ENCODE data around the gene MVP. TPM values are rescaled to one million over a fixed set of nuclear protein-coding genes. Genes with fewer than 3 reads are reported as not detected.

Gene MVP
- total and polyA plus RNA-seq, 4 donors = 150 to 322 (median 253) TPM

DNA sequence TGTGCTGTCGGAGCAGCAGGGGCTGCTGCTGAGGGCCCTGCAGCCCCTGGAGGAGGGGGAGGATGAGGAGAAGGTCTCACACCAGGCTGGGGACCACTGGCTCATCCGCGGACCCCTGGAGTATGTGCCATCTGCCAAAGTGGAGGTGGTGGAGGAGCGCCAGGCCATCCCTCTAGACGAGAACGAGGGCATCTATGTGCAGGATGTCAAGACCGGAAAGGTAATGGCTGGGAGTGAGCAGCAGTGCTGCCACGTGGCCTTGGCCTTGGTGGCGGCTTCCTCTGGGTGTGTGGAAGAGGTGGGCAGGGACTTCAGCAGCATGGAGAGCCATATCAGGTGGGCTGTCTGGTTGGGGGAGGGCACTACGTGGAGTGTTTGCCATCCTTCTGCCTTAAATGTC is 20.0 kb downstream of the MVP start:
- ATAC-seq (ENCODE audit: insufficient read depth, low FRiP score) (no peak), DNase-seq (no peak)
- TF ChIP-seq, protein P1, sequence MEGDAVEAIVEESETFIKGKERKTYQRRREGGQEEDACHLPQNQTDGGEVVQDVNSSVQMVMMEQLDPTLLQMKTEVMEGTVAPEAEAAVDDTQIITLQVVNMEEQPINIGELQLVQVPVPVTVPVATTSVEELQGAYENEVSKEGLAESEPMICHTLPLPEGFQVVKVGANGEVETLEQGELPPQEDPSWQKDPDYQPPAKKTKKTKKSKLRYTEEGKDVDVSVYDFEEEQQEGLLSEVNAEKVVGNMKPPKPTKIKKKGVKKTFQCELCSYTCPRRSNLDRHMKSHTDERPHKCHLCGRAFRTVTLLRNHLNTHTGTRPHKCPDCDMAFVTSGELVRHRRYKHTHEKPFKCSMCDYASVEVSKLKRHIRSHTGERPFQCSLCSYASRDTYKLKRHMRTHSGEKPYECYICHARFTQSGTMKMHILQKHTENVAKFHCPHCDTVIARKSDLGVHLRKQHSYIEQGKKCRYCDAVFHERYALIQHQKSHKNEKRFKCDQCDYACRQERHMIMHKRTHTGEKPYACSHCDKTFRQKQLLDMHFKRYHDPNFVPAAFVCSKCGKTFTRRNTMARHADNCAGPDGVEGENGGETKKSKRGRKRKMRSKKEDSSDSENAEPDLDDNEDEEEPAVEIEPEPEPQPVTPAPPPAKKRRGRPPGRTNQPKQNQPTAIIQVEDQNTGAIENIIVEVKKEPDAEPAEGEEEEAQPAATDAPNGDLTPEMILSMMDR (IDR thresholded peaks at IDR 0.05; ENCODE audit: control extremely low read depth, extremely low read depth) = no peak
- Histone ChIP-seq H3K4me3 (no peak overlapping the region), H3K27me3 (ENCODE audit: control insufficient read depth in 3 of 3, insufficient read depth in 3 of 3, low read length in 2 of 3) (peaks cover 0 to 2% (median 0%) of the 10 kb centered on the region in 3 donors), H3K27ac (ENCODE audit: low read depth in 1 of 2, low read length in 1 of 2) (no peak overlapping the region), H3K4me1 (ENCODE audit: control insufficient read depth in 5 of 5, insufficient read depth in 5 of 5, low read length in 5 of 5) (peaks cover 0 to 3% (median 0%) of the 10 kb centered on the region in 5 donors), H3K9ac (ENCODE audit: insufficient read depth in 1 of 2, low read length in 2 of 2) (no peak overlapping the region), H3K9me3 (ENCODE audit: control insufficient read depth in 4 of 4, insufficient read depth in 3 of 4, low read length in 3 of 4) (no peaks in the 10 kb centered on the region), H3K36me3 (ENCODE audit: control insufficient read depth in 4 of 4, insufficient read depth in 4 of 4, low read length in 4 of 4) (peaks cover 0 to 75% (median 2%) of the 10 kb centered on the region in 4 donors)
- WGBS, 2 donors = 87 to 88% methylated on average over 10 of the region's 10 CpGs

DNA sequence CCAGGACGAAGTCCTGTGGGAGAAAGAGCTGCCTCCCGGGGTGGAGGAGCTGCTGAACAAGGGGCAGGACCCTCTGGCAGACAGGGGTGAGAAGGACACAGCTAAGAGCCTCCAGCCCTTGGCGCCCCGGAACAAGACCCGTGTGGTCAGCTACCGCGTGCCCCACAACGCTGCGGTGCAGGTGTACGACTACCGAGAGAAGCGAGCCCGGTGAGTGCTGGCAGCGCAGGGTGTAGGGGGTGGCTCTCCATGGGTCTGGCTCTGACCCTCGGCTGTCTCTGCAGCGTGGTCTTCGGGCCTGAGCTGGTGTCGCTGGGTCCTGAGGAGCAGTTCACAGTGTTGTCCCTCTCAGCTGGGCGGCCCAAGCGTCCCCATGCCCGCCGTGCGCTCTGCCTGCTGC is 21.4 kb downstream of the MVP start:
- Histone ChIP-seq H3K4me3 (no peak overlapping the region), H3K36me3 (ENCODE audit: control insufficient read depth in 4 of 4, insufficient read depth in 4 of 4, low read length in 4 of 4) (peaks cover 0 to 77% (median 3%) of the 10 kb centered on the region in 4 donors), H3K9ac (ENCODE audit: insufficient read depth in 1 of 2, low read length in 2 of 2) (no peak overlapping the region), H3K27me3 (ENCODE audit: control insufficient read depth in 3 of 3, insufficient read depth in 3 of 3, low read length in 2 of 3) (peaks cover 0 to 2% (median 0%) of the 10 kb centered on the region in 3 donors), H3K27ac (ENCODE audit: low read depth in 1 of 2, low read length in 1 of 2) (no peak overlapping the region), H3K9me3 (ENCODE audit: control insufficient read depth in 4 of 4, insufficient read depth in 3 of 4, low read length in 3 of 4) (no peaks in the 10 kb centered on the region), H3K4me1 (ENCODE audit: control insufficient read depth in 5 of 5, insufficient read depth in 5 of 5, low read length in 5 of 5) (peaks cover 0 to 12% (median 0%) of the 10 kb centered on the region in 5 donors)
- 92 to 95% methylated on average over 23 of the region's 23 CpGs for whole genome bisulfite sequencing, 2 donors
- ATAC-seq (ENCODE audit: insufficient read depth, low FRiP score) (no peak), DNase-seq (no peak)
- TF ChIP-seq, protein P1 (IDR thresholded peaks at IDR 0.05; ENCODE audit: control extremely low read depth, extremely low read depth) = no peak

DNA sequence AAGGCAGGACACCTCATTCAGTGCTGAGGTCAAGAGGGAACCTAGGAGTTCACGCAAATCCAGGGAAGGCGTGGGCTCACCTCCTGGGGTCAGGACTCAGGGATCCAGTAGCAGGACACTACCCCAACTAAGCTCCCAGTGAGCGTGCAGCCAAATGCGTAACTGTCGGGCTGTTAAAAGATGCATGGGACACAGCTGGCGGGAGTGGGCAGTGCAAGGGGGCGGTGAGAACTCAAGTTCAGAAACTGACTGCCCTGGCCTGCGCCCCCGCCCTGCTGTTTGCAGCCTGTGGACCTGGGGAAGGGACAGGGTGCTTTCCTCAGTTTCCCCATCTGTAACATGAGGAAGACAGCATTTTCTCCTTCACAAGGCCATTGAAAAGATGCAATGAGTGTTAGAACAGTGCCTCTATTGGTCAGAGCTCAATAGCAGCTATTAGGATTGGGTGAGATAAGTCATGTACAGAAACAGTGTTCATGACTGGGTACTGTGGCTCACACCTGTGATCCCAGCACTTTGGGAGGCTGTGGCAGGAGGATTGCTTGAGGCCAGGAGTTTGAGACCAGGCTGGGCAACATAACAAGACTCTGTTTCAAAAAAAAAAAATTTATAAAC is 22.6 kb downstream of the MVP start:
- peaks cover 0 to under 1% (median 0%) of the 10 kb centered on the region in 3 donors for H3K27me3 ChIP-seq (ENCODE audit: control insufficient read depth in 3 of 3, insufficient read depth in 3 of 3, low read length in 2 of 3)
- 95 to 97% methylated on average over 9 of the region's 9 CpGs for WGBS, 2 donors

More for the DNA sequence above, 22.6 kb downstream of the MVP start:
- DNase-seq (no peak), ATAC-seq (ENCODE audit: insufficient read depth, low FRiP score) (no peak)
- TF ChIP-seq, protein P1 (IDR thresholded peaks at IDR 0.05; ENCODE audit: control extremely low read depth, extremely low read depth) = no peak
- Histone ChIP-seq H3K36me3 (ENCODE audit: control insufficient read depth in 4 of 4, insufficient read depth in 4 of 4, low read length in 4 of 4) (peaks cover 0 to 79% (median 6%) of the 10 kb centered on the region in 4 donors), H3K4me1 (ENCODE audit: control insufficient read depth in 5 of 5, insufficient read depth in 5 of 5, low read length in 5 of 5) (peaks cover 0 to 12% (median 0%) of the 10 kb centered on the region in 5 donors), H3K4me3 (no peak overlapping the region), H3K27ac (ENCODE audit: low read depth in 1 of 2, low read length in 1 of 2) (no peak overlapping the region), H3K9ac (ENCODE audit: insufficient read depth in 1 of 2, low read length in 2 of 2) (no peak overlapping the region), H3K9me3 (ENCODE audit: control insufficient read depth in 4 of 4, insufficient read depth in 3 of 4, low read length in 3 of 4) (no peaks in the 10 kb centered on the region)
